GM12878 (cell line): ENCODE data around the gene SIK1. TPM values are rescaled to one million over a fixed set of nuclear protein-coding genes. Genes with fewer than 3 reads are reported as not detected.
"Not testable (repeated sequence)": the region's sequence is repeated elsewhere in the genome, so short reads cannot be mapped to it uniquely, and the experiment has no call there.

Source experiments
- ATAC-seq: fragments of 200-7000 bp; cut with Tn5 transposase; 3 replicates; pipeline ENCODE4 v1.9.1; 2020; ENCODE audit warnings: mild to moderate bottlenecking, moderate library complexity
- BruUV-seq: library from RNA; stranded (reverse); fragments of 400-500 nt; replicated peaks from 2 replicates; lab custom pipeline; 2021; lab: Mats Ljungman, UMichigan
- CTCF ChIA-PET: fragments of 300-600 bp; sonication (Branson Sonifier 250); formaldehyde crosslinking; extraction: SDS; loops from one replicate; lab custom pipeline; 2021; ENCODE audit warnings: inconsistent platforms; lab: Yijun Ruan, JAX
- POLR2A ChIA-PET: fragments of 350-600 bp; formaldehyde crosslinking; extraction: SDS; loops from one replicate; lab custom pipeline; 2021; ENCODE audit warnings: inconsistent platforms; lab: Charles Lee
- RAD21 ChIA-PET: fragments of 300-600 bp; sonication (Branson Sonifier 250); formaldehyde crosslinking; loops from one replicate; lab custom pipeline; 2023; ENCODE audit warnings: antibody characterized with exemption; ENCODE audit not compliant: unreplicated experiment; lab: Charles Lee
- SMC1A ChIA-PET: fragments of 300-600 bp; sonication (Branson Sonifier 250); formaldehyde crosslinking; loops from one replicate; lab custom pipeline; 2023; ENCODE audit not compliant: unreplicated experiment, uncharacterized antibody; lab: Charles Lee
- DNase-seq: peaks from one replicate; pipeline ENCODE4 v3.0.0-alpha.2; 2011; ENCODE audit warnings: low read depth, low spot score
- FAIRE-seq: peaks from 3 replicates; lab custom pipeline; 2011; peaks lifted over from hg19 to GRCh38; lab: Jason Lieb, UNC
- H2AFZ ChIP-seq: 2 replicates; pipeline ENCODE4 v1.6.0; 2011; ENCODE audit warnings: low read depth, low read length, control low read depth; ENCODE audit not compliant: control insufficient read depth
- H3K27ac ChIP-seq: 2 replicates; pipeline ENCODE4 v1.5.1; 2011; ENCODE audit warnings: control low read depth; ENCODE audit not compliant: control insufficient read depth, insufficient read depth
- H3K27me3 ChIP-seq, 2 experiments: replicated peaks in 1 of 2; 2 replicates each; pipeline versions ENCODE4 v1.6.0 to v1.6.1; 2011; ENCODE audit warnings: low read length in 1 of 2; ENCODE audit not compliant: control insufficient read depth in 2 of 2, insufficient read depth in 2 of 2
- H3K36me3 ChIP-seq, 2 experiments: 2 replicates each; pipeline ENCODE4 v1.5.1; 2011; ENCODE audit warnings: low read length in 1 of 2; ENCODE audit not compliant: control insufficient read depth in 2 of 2, insufficient read depth in 2 of 2
- H3K4me1 ChIP-seq: 2 replicates; pipeline ENCODE4 v1.6.1; 2011; ENCODE audit warnings: mild to moderate bottlenecking, low read length, moderate library complexity, mixed read lengths; ENCODE audit not compliant: control insufficient read depth, insufficient read depth
- H3K4me2 ChIP-seq: 2 replicates; pipeline ENCODE4 v1.6.0; 2011; ENCODE audit warnings: control low read depth; ENCODE audit not compliant: control insufficient read depth, insufficient read depth
- H3K4me3 ChIP-seq: fragments of 200-600 bp; sonication (generic); 2 replicates; pipeline ENCODE4 v1.5.1; 2016
- H3K79me2 ChIP-seq: 2 replicates; pipeline ENCODE4 v1.6.0; 2011; ENCODE audit warnings: low read length; ENCODE audit not compliant: control insufficient read depth, insufficient read depth
- H3K9ac ChIP-seq: 2 replicates; pipeline ENCODE4 v1.8.0; 2011; ENCODE audit warnings: low read length, control low read depth, mixed read lengths; ENCODE audit not compliant: control insufficient read depth, insufficient read depth
- H3K9me3 ChIP-seq: replicated peaks from 3 replicates; pipeline ENCODE4 v1.5.1; 2011; ENCODE audit warnings: mild to moderate bottlenecking, low read length; ENCODE audit not compliant: control insufficient read depth, insufficient read depth
- H4K20me1 ChIP-seq: 2 replicates; pipeline ENCODE4 v1.6.0; 2011; ENCODE audit not compliant: control insufficient read depth, insufficient read depth
- BACH1 ChIP-seq: fragments of 450-650 bp; IDR thresholded peaks from 2 replicates; pipeline ENCODE4 v1.6.1; 2017; ENCODE audit warnings: mild to moderate bottlenecking, borderline replicate concordance
- CBFB ChIP-seq: IDR thresholded peaks from 2 replicates; pipeline ENCODE4 v1.6.1; 2016; ENCODE audit warnings: antibody characterized with exemption, low read depth
- CREM ChIP-seq: IDR thresholded peaks from 2 replicates; pipeline ENCODE4 v1.6.1; 2014; ENCODE audit warnings: antibody characterized with exemption, low read depth
- IKZF2 ChIP-seq, 2 experiments: fragments of 450-650 bp; IDR thresholded peaks; 2 replicates each; pipeline ENCODE4 v1.6.1; 2017; ENCODE audit warnings: mild to moderate bottlenecking in 2 of 2, moderate library complexity in 2 of 2
- IRF5 ChIP-seq: fragments of 450-650 bp; IDR thresholded peaks from 2 replicates; pipeline ENCODE4 v1.6.1; 2017; ENCODE audit warnings: borderline replicate concordance
- MLLT1 ChIP-seq: fragments of 450-650 bp; IDR thresholded peaks from 2 replicates; pipeline ENCODE4 v1.6.1; 2016; ENCODE audit warnings: mild to moderate bottlenecking
- MTA2 ChIP-seq: fragments of 450-650 bp; IDR thresholded peaks from 2 replicates; pipeline ENCODE4 v1.6.1; 2016; ENCODE audit warnings: low read depth, mild to moderate bottlenecking, moderate library complexity
- NBN ChIP-seq: fragments of 450-650 bp; IDR thresholded peaks from 2 replicates; pipeline ENCODE4 v1.6.1; 2016
- PRDM15 ChIP-seq: fragments of 450-650 bp; formaldehyde crosslinking; IDR thresholded peaks from 2 replicates; pipeline ENCODE4 v1.4.0; 2020; ENCODE audit warnings: mild to moderate bottlenecking, moderate library complexity
- RUNX3 ChIP-seq: IDR thresholded peaks from 2 replicates; pipeline ENCODE4 v1.6.1; 2012; ENCODE audit warnings: low read length, inconsistent platforms
- WRNIP1 ChIP-seq: IDR thresholded peaks from 2 replicates; pipeline ENCODE4 v1.6.1; 2011; ENCODE audit warnings: low read depth, low read length, improper control_type of control experiment, borderline replicate concordance
- ZNF274 ChIP-seq: IDR thresholded peaks from one replicate; pipeline ENCODE4 v1.8.0; 2011; ENCODE audit not compliant: insufficient read length, insufficient read depth
- WGBS: methylation state at CpG from one replicate; pipeline ENCODE4 v1.1.6; 2016; ENCODE audit warnings: low lambda C conversion rate; ENCODE audit not compliant: insufficient replicate concordance, insufficient coverage; ENCODE audit errors: missing lambda C conversion rate; 5-methylcytosine and 5-hydroxymethylcytosine counted together
- in situ Hi-C: fragments of 300-500 bp; cut with MboI; formaldehyde crosslinking; loops from 9 replicates; pipeline ENCODE4 v1.14.3; 2018; ENCODE audit warnings: mixed read lengths
- intact Hi-C: fragments of 100-400 bp; cut with micrococcal nuclease; formaldehyde crosslinking; loops from one replicate; pipeline ENCODE4 v1.14.2; 2022; ENCODE audit not compliant: unreplicated experiment
- polyA plus RNA-seq, 11 experiments: library from polyadenylated mRNA; depleted of rRNA in 4 of 11; unstranded in 6 of 11; stranded (reverse) in 5 of 11; fragments of >200 nt; fragmentation: Nextera tagmentation in 4 of 11; fragmentation: Illumina TruSeq in 1 of 11; extraction: Ambion mirVana in 4 of 11; extraction: Trizol in 1 of 11; gene quantifications; 1 replicate in 1 of 11; 2 replicates in 10 of 11; pipeline versions ENCODE4 v1.2.1 to v1.2.3, GENCODE V29; 2011 to 2016; ENCODE audit warnings: inconsistent platforms in 2 of 11, missing spikeins in 2 of 11, low read depth in 1 of 11
- total RNA-seq, 4 experiments: library from RNA; depleted of rRNA in 3 of 4; stranded (reverse); fragments of >200 nt in 3 of 4; fragmentation: Illumina TruSeq in 1 of 4; extraction: Trizol in 1 of 4; gene quantifications; 2 replicates each; pipeline versions ENCODE4 v1.2.1 to v1.2.3, GENCODE V29; 2013 to 2021

The SIK1 gene
- total and polyA plus RNA-seq, 10 of the 15 experiments (the other 5 are each of a cell fraction or from before 2014, with no cell fraction given) = 0.03 to 7.3 (median 2.1) TPM; not detected in 2

- Histone ChIP-seq H3K9me3 (no peaks in the 10 kb centered on the region), H4K20me1 (no peaks in the 10 kb centered on the region), H3K4me2 (no peak overlapping the region), H3K4me1 (no peaks in the 10 kb centered on the region), H3K27ac (no peak overlapping the region), H2AFZ (no peak overlapping the region), H3K4me3 (no peak overlapping the region), H3K36me3 (no peaks in the 10 kb centered on the region), H3K9ac (no peak overlapping the region), H3K79me2 (no peaks in the 10 kb centered on the region), H3K27me3 (no peaks in the 10 kb centered on the region)
- no TSS peak for BruUV-seq
- WGBS = 43% methylated on average over 1 of the region's 1 CpG
- ChIA-PET CTCF (no interaction called here), SMC1A (no interaction called here), RAD21 (no interaction called here), POLR2A (no interaction called here)
- DNase-seq = no peak
- no peak for ATAC-seq
- intact Hi-C loops (no loop called here), in situ Hi-C loops (no loop called here)
- TF ChIP-seq MLLT1 (peak; percentile 98), CBFB (peak; percentile 62; the same call in 1 of the 2 replicates), IKZF2 (IDR thresholded peaks at IDR 0.05) (peak in 1 of 2 experiments; percentile 28; a peak in 2 of 4 replicates), CREM (no peak), ZNF274 (no peak), PRDM15 (no peak), IRF5 (peak; percentile 73), BACH1 (no peak), RUNX3 (peak; percentile 58), MTA2 (0 out of 2 replicates have a peak, but pooled peaks have one; percentile 12), NBN (peak; percentile 55; the same call in 1 of the 2 replicates), WRNIP1 (no peak)
- peak; percentile 99 for FAIRE-seq
Observed at GRCh38 chr21:43467785-43468184, 40.9 kb upstream of the SIK1 start.

- intact Hi-C loops, H3K27me3 ChIP-seq, H3K4me2 ChIP-seq, POLR2A ChIA-PET, in situ Hi-C loops, H3K27ac ChIP-seq, H3K9ac ChIP-seq, SMC1A ChIA-PET, BruUV-seq, CTCF ChIA-PET, H3K36me3 ChIP-seq, DNase-seq, H2AFZ ChIP-seq, ATAC-seq, RAD21 ChIA-PET, FAIRE-seq, H3K4me3 ChIP-seq, H3K9me3 ChIP-seq, H4K20me1 ChIP-seq, H3K4me1 ChIP-seq, H3K79me2 ChIP-seq: not testable (repeated sequence)
- no CpG with 5 or more reads among the region's 5 CpGs for WGBS
Observed at GRCh38 chr21:43465159-43465558, 38.2 kb upstream of the SIK1 start.
